Coronary artery (tissue), 2 donors: Measurements from ENCODE around the gene E2F2.
"Not testable (repeated sequence)": the region's sequence is repeated elsewhere in the genome, so short reads cannot be mapped to it uniquely, and the experiment has no call there.

Source experiments
- DNase-seq: peaks from one replicate; pipeline ENCODE4 v3.0.0-alpha.2; 2017; ENCODE audit warnings: low spot score
- H3K27ac ChIP-seq, 2 donors: fragments of 200-600 bp; sonication (generic); one replicate each; pipeline ENCODE4 v1.5.1; 2016 to 2019
- H3K4me3 ChIP-seq: fragments of 200-600 bp; sonication (generic); 2 replicates; pipeline ENCODE4 v1.5.1; 2016; ENCODE audit warnings: mild to moderate bottlenecking, moderate library complexity
- TF ChIP-seq, protein P1 (sequence below): fragments of 200-600 bp; sonication (generic); IDR thresholded peaks from one replicate; pipeline ENCODE4 v1.5.1; 2019; ENCODE audit warnings: antibody characterized with exemption

The E2F2 gene

DNA sequence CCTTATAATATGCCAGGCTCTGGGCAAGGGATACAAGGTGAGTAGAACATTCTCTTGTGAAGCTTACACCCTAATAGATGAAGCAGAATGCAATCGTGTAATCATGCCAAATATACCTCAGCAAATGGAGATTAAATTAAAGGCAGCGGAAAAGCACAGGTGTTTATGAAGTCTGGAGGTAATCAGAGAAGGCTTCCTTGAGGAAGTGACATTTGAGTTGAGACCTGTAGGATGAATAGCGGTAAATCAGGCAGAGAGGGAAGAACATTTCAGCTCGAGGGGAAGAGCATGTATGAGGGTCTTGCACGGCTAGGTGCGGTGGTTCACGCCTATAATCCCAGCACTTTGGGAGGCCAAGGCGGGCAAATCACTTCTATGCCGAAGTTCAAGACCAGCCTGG, 13.5 kb downstream of the E2F2 start:
- Histone ChIP-seq H3K27ac (no peak overlapping the region), H3K4me3 (no peak overlapping the region)
- no peak for DNase-seq
- TF ChIP-seq, protein P1, sequence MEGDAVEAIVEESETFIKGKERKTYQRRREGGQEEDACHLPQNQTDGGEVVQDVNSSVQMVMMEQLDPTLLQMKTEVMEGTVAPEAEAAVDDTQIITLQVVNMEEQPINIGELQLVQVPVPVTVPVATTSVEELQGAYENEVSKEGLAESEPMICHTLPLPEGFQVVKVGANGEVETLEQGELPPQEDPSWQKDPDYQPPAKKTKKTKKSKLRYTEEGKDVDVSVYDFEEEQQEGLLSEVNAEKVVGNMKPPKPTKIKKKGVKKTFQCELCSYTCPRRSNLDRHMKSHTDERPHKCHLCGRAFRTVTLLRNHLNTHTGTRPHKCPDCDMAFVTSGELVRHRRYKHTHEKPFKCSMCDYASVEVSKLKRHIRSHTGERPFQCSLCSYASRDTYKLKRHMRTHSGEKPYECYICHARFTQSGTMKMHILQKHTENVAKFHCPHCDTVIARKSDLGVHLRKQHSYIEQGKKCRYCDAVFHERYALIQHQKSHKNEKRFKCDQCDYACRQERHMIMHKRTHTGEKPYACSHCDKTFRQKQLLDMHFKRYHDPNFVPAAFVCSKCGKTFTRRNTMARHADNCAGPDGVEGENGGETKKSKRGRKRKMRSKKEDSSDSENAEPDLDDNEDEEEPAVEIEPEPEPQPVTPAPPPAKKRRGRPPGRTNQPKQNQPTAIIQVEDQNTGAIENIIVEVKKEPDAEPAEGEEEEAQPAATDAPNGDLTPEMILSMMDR, result no peak

DNA sequence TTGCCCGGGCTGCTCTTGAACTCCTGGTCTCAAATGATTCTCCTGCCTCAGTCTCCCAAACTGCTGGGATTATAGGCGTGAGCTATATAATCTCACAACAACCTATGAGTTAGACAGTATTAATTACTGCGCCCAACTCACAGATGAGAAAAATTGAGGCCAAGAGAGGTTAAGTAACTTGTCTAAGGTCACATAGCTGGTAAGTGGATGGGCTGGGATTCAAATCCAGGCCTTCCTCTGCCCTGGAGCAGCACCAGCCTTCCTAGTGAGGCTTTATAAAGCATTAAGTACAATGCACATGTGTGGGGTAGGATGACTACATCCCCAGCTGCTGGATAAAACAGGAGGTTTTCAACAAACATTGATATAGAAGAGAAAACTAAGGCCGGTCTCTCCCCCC, 15.1 kb downstream of the E2F2 start:
- no peak for DNase-seq
- no peak overlapping the region for H3K4me3 ChIP-seq
- no peak overlapping the region for H3K27ac ChIP-seq
- TF ChIP-seq, protein P1, result no peak

DNA sequence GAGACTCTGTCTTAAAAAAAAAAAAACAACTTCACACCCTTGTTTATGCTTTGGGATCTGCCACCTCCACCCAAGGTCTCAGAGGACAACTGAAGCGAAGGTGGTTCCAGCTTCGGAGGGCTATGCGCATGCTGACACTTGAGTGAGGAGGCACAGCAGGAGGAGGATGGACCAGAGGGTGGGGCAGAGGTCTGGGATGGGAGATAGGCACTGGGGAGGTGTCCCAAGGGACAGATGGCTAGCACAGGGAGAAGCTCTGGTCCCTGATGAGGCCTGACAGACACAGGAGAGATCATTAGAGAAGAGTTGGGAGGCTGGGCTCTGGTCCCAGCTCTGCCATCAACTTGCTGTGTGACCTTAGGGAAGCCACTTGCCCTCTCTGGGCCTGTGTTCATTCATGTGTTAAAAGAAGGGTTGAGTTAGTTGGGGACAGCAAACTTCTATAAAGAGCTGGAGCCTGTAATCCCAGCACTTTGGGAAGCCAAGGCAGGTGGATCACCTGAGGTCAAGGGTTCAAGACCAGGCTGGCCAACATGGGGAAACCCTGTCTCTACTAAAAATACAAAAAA, 16.8 kb downstream of the E2F2 start:
- Histone ChIP-seq H3K27ac (no peak overlapping the region), H3K4me3 (no peak overlapping the region)
- TF ChIP-seq, protein P1, result no peak
- DNase-seq, result no peak

DNA sequence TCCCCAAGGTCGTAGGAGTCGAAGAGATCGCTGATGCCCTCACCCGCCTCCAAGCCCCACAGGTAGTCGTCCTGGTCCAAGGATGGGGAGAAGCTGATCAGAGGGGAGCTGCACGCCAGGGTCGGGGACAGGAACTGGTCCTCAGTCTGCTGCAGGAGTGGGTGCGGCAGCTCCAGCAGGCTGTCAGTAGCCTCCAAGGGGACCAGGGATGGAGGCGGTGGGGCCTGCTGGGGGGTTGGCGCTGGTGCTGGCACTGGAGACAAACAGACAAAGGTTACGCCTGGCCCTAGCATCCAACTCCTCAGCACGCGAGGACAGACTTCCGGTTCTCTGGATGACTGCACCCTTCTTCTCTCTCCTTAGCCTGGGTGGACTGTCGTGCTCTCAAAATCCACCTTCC, 21.1 kb downstream of the E2F2 start:
- DNase-seq, result no peak
- H3K4me3 ChIP-seq, result no peak overlapping the region

GRCh38 chr1:23506376-23507107, 24.5 kb downstream of the E2F2 start:
- no peak overlapping the region for H3K27ac ChIP-seq
- H3K4me3 ChIP-seq, result no peak overlapping the region
- TF ChIP-seq, protein P1, result no peak
- DNase-seq, result no peak

More for the DNA sequence above, 21.1 kb downstream of the E2F2 start:
- TF ChIP-seq, protein P1, result no peak
- no peak overlapping the region for H3K27ac ChIP-seq

DNA sequence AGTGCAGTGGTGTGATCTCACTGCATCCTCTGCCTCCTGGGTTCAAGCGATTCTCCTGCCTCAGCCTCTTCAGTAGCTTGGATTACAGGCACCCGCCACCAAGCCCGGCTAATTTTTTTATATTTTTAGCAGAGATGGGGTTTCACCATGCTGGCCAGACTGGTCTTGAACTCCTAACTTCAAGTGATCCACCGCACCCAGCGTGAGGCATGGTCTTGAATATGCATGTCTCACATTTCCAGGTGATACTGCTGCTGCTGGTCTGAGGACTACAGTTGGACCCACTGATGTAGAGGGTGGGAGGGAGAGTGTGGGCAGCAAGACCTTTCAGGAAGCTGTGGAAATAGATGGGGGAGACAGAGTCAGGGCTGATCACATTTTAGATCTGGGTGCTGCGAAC, 25.2 kb downstream of the E2F2 start:
- Histone ChIP-seq H3K27ac (no peak overlapping the region), H3K4me3 (no peak overlapping the region)
- no peak for DNase-seq
- TF ChIP-seq, protein P1, result no peak

- not testable (repeated sequence) for DNase-seq, H3K4me3 ChIP-seq, H3K27ac ChIP-seq
Measured at GRCh38 chr1:23504156-23504555, 26.9 kb downstream of the E2F2 start.
